H1 (cell line): Measurements from ENCODE around the gene DDX3X.

Experiments used
- CEBPB ChIP-seq: IDR thresholded peaks from 2 replicates; pipeline ENCODE4 v1.6.1; 2012; ENCODE audit warnings: low read depth, low read length
- CTCF ChIP-seq, 3 experiments: IDR thresholded peaks; 1 replicate in 2 of 3; 2 replicates in 1 of 3; pipeline versions ENCODE4 v1.5.1 to v1.6.1; 2011; ENCODE audit warnings: low read length in 3 of 3, mild to moderate bottlenecking in 3 of 3, inconsistent platforms in 2 of 3, low read depth in 1 of 3, moderate library complexity in 1 of 3; ENCODE audit not compliant: insufficient read depth in 1 of 3; ENCODE audit errors: control extremely low read depth in 1 of 3
- FOSL1 ChIP-seq: IDR thresholded peaks from 2 replicates; pipeline ENCODE4 v1.6.1; 2011; ENCODE audit warnings: mild to moderate bottlenecking, low read depth, low read length, moderate library complexity; ENCODE audit not compliant: insufficient read depth
- HDAC2 ChIP-seq, 2 experiments: fragments of 300-600 bp in 1 of 2; sonication (generic) in 1 of 2; IDR thresholded peaks; 2 replicates each; pipeline ENCODE4 v1.6.1; 2011 to 2012; ENCODE audit warnings: low read depth in 2 of 2, low read length in 2 of 2, mild to moderate bottlenecking in 2 of 2, moderate library complexity in 2 of 2, borderline replicate concordance in 1 of 2, inconsistent platforms in 1 of 2
- KDM1A ChIP-seq: fragments of 200-600, 300-600 bp; sonication (generic); IDR thresholded peaks from 2 replicates; pipeline ENCODE4 v1.7.1; 2016; ENCODE audit warnings: mild to moderate bottlenecking, low read length, borderline replicate concordance
- MAFK ChIP-seq: IDR thresholded peaks from 2 replicates; pipeline ENCODE4 v1.6.1; 2012; ENCODE audit warnings: low read depth, mild to moderate bottlenecking, improper control_type of control experiment, low read length
- MAX ChIP-seq: IDR thresholded peaks from 2 replicates; pipeline ENCODE4 v1.6.1; 2012; ENCODE audit warnings: inconsistent platforms
- RAD21 ChIP-seq, 2 experiments: IDR thresholded peaks in 1 of 2; conservative IDR thresholded peaks in 1 of 2; 2 replicates each; pipeline ENCODE4 v1.6.1; 2011; ENCODE audit warnings: low read depth in 2 of 2, low read length in 2 of 2, improper control_type of control experiment in 1 of 2, inconsistent platforms in 1 of 2, mild to moderate bottlenecking in 1 of 2, moderate library complexity in 1 of 2
- RFX5 ChIP-seq: IDR thresholded peaks from 2 replicates; pipeline ENCODE4 v1.6.1; 2011; ENCODE audit warnings: low read depth, low read length, improper control_type of control experiment, borderline replicate concordance
- SP1 ChIP-seq: IDR thresholded peaks from 2 replicates; pipeline ENCODE4 v1.6.1; 2011; ENCODE audit warnings: low read depth, low read length
- TAF1 ChIP-seq: IDR thresholded peaks from 2 replicates; pipeline ENCODE4 v1.6.1; 2011; ENCODE audit warnings: mild to moderate bottlenecking, low read depth, low read length

GRCh38 chrX:41350976-41351569, 17.1 kb downstream of the DDX3X start:
- TF ChIP-seq SP1 (no peak), TAF1 (no peak), RAD21 (IDR thresholded peaks at IDR 0.05 in 1 of 2, conservative IDR thresholded peaks at IDR 0.05 in 1 of 2; ENCODE audit: low read depth in 2 of 2, low read length in 2 of 2) (no peak), CTCF (IDR thresholded peaks at IDR 0.05; ENCODE audit: control extremely low read depth in 1 of 3, insufficient read depth in 1 of 3, low read depth in 1 of 3, low read length in 3 of 3) (no peak), KDM1A (no peak), RFX5 (no peak), MAFK (no peak), FOSL1 (no peak), MAX (no peak), CEBPB (no peak), HDAC2 (IDR thresholded peaks at IDR 0.05; ENCODE audit: borderline replicate concordance in 1 of 2, low read depth in 2 of 2, low read length in 2 of 2) (no peak)
